GM19099 (cell line): ENCODE measurements around the gene BATF.

Experiments used
- POLR2A ChIP-seq: IDR thresholded peaks from 3 replicates; pipeline ENCODE4 v1.6.1; 2011; ENCODE audit warnings: low read depth; ENCODE audit not compliant: insufficient read length; ENCODE audit errors: extremely low read depth

The BATF gene

GRCh38 chr14:75539561-75540478 lies 17.6 kb downstream of the BATF start:
- TF ChIP-seq POLR2A: no peak

- no peak for TF ChIP-seq POLR2A
Measured at GRCh38 chr14:75540479-75540851, 18.2 kb downstream of the BATF start.

DNA sequence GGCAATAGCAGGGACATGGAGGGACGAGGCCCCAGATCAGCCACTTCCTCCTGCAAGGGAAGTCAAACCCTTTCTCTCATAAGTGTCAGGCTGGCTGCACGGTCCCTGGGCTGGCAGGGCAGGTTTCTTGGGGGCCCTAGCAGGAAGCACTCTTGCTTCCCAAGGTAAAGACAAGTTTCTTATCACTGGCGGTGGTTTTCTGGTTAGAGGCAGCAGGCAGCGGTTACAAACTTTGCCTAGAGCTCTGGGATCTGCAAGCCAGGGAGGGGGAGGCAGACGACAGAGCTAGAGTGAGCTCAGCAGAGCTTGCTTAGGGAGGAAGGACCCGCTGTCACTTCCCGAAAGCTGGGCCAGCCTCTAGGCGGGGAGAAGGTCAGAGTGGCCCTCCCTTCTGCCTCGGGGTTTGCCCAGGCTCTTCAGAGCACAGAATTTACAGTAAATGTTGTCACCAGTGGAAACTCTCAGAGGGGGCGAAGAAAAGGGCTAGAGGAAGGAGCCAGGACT lies 20.4 kb downstream of the BATF start:
- TF ChIP-seq POLR2A: peak; percentile 59

GRCh38 chr14:75543253-75543652 lies 21.0 kb downstream of the BATF start:
- TF ChIP-seq POLR2A: no peak

DNA sequence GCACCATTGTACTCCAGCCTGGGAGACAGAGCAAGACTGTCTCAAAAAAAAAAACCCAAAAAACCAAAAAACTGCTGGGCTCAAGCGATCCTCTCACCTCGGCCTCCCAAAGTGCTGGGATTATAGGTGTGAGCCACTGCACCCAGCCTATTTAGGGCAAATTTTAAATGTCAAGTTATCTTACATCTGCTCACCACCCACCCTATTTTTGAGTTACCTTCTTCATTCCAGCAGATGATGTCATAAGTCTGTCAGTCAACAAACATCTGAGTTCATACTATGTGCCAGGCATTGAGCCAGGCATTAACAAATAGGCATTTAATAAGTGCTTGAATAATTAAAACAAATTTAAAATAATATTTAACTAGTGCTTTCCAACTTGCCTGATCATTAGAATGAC lies 21.5 kb downstream of the BATF start:
- TF ChIP-seq POLR2A: no peak

DNA sequence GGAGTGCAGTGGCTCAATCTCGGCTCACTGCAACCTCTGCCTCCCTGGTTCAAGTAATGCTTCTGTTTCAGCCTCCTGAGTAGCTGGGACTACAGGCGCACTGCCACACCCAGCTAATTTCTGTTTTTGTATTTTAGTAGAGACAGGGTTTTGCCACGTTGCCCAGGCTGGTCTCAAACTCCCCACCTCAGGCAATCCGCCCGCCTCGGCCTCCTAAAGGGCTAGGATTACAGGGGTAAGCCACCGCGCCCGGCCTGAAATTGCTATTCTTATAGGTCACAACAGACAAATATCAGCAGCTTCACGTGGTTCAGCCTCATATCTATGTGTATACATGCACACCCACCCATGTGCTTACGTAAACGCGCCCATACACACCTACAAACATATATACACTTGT lies 23.6 kb downstream of the BATF start:
- TF ChIP-seq POLR2A: no peak

- no peak for TF ChIP-seq POLR2A
Measured at GRCh38 chr14:75547552-75548250, 25.4 kb downstream of the BATF start.

GRCh38 chr14:75548544-75548943 lies 26.3 kb downstream of the BATF start:
- no peak for TF ChIP-seq POLR2A

- no peak for TF ChIP-seq POLR2A
Measured at GRCh38 chr14:75549169-75549568, 26.9 kb downstream of the BATF start.

DNA sequence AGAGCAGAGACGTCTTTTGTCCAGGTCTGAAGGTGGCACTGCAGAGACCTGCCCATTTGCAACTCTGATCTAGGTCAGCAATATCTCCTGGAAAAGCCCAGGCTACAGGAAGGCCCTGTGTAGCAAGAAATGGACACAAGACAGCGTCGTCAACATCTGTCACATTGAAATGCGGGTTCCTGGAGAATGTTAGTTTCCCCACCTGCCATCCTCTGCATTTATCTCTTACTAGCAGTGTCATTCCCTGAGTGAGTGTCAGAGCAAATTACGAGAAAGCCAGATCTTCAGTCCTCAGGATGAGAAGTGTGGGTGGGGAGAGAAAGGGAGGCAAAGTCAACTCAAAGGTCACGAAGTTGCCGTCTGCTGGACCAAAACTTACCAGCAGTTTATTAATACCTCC lies 28.8 kb downstream of the BATF start:
- no peak for TF ChIP-seq POLR2A

- no peak for TF ChIP-seq POLR2A
Measured at GRCh38 chr14:75553157-75553556, 30.9 kb downstream of the BATF start.

DNA sequence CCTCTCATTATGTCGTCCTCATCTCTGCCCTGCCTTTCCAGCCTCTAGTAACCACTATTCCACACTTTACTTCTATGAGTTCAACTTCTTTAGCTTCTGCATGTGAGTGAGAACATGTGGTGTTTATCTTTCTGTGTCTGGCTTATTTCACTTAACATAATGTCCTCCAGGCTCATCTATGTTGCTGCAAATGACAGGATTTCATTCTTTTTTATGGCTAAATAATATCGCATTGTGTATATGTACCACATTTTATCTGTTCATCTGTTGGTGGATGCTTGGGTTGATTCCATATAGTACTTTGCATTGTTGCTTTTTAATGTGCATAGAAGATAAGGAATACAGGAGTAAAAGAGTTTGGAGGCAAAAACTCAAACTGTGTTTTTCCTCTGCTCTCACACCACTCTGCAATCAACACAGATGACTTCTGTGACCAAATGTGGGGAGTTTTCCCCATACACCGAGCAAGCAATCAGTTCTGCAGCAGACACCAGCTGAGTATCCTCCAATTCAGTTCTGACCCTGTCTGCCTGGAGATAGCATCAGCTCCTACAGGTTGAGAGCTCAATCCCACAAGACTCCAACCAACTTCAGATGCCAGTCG lies 31.6 kb downstream of the BATF start:
- TF ChIP-seq POLR2A: no peak

DNA sequence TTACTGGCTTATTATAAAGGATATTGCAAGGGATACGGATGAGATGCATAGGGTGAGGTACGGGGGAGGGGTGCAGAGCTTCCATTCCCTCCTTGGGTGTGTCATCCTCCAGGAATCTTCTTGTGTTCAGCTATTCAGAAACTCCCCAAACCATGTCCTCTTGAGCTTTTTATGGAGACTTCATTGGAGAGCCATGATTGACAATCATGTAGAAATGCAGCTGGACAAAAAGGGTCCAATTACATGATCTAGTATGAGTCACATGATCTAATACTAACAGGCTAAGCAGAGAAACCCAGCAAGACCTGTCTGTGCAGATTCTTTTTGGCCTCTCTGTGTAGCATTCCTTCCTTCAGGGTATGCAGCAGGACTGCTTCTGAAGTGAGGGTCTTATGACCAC lies 32.2 kb downstream of the BATF start:
- no peak for TF ChIP-seq POLR2A

- no peak for TF ChIP-seq POLR2A
Measured at GRCh38 chr14:75558440-75558839, 36.2 kb downstream of the BATF start.

- no peak for TF ChIP-seq POLR2A
Measured at GRCh38 chr14:75559045-75559444, 36.8 kb downstream of the BATF start.

- no peak for TF ChIP-seq POLR2A
Measured at GRCh38 chr14:75559451-75560222, 37.4 kb downstream of the BATF start.

GRCh38 chr14:75561013-75561432 lies 38.8 kb downstream of the BATF start:
- TF ChIP-seq POLR2A: no peak
